ENCODE measurements around the gene MCUB. TPM values are rescaled to one million over a fixed set of nuclear protein-coding genes. Genes with fewer than 3 reads are reported as not detected.

Gene MCUB
- total and polyA plus RNA-seq, 5 donors from 2014 or later, result 96.3 to 208 (median 191) TPM

DNA sequence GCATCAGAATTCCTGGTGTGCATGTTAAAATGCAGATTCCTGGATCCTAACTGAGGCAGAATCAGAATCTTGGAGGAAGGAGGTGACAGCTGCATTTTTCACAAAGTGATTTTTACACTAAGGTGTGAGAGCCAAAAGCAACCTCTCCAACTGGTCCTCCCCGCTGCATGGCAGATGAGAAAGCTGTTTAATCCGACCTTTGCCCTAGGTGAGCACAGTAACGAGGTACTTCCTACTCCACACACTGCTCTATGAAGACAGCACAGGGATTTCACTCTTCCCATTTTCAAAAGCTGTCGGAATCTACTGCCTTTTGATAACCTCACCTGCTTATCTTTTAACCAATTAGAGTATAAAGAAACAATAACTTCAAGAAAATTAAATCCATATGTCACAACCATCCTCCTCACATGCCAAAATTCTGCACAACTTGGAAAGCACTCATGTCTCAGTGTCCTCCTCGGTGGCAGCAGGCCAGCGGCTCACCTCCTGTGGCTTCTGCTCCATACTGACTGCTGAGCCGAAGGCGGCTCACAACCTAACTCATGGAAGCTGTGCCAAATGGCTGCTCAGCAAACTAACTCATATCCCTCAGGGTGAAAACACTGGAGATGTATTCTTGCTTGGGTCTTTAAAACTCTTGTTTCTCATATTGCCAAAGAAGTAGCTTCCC lies 139.6 kb downstream of the MCUB start:
- Mint-ChIP-seq H3K27ac (peak overlapping the region; percentile 42 to 84 (median 83)), H3K27me3 (no peaks in the 10 kb centered on the region), H3K4me3 (peak overlapping the region in 2 of 4 donors; percentile 43 to 58), H3K4me1 (peaks cover 30 to 69% (median 51%) of the 10 kb centered on the region in 4 donors), H3K36me3 (peaks cover 14% of the 10 kb centered on the region), H3K9me3 (no peaks in the 10 kb centered on the region)
- H3K4me3 ChIP-seq (ENCODE audit: low read depth, low read length), result no peak overlapping the region
- H3K27ac ChIP-seq (ENCODE audit: insufficient read depth, low read length, poor library complexity, severe bottlenecking), result no peak overlapping the region
- peaks cover 24% of the 10 kb centered on the region for H3K4me1 ChIP-seq (ENCODE audit: control insufficient read depth, insufficient read depth, low read length, poor library complexity, severe bottlenecking)
- DNase-seq (no peak), ATAC-seq (ENCODE audit: low read depth in 2 of 2) (no peak)
- no peaks in the 10 kb centered on the region for H3K9me3 ChIP-seq (ENCODE audit: control insufficient read depth in 2 of 2, low read length in 2 of 2)
- peaks cover 6% of the 10 kb centered on the region for H3K36me3 ChIP-seq (ENCODE audit: control insufficient read depth, insufficient read depth, low read length)
- H3K27me3 ChIP-seq (ENCODE audit: control insufficient read depth, insufficient read depth, low read length), result no peaks in the 10 kb centered on the region

DNA sequence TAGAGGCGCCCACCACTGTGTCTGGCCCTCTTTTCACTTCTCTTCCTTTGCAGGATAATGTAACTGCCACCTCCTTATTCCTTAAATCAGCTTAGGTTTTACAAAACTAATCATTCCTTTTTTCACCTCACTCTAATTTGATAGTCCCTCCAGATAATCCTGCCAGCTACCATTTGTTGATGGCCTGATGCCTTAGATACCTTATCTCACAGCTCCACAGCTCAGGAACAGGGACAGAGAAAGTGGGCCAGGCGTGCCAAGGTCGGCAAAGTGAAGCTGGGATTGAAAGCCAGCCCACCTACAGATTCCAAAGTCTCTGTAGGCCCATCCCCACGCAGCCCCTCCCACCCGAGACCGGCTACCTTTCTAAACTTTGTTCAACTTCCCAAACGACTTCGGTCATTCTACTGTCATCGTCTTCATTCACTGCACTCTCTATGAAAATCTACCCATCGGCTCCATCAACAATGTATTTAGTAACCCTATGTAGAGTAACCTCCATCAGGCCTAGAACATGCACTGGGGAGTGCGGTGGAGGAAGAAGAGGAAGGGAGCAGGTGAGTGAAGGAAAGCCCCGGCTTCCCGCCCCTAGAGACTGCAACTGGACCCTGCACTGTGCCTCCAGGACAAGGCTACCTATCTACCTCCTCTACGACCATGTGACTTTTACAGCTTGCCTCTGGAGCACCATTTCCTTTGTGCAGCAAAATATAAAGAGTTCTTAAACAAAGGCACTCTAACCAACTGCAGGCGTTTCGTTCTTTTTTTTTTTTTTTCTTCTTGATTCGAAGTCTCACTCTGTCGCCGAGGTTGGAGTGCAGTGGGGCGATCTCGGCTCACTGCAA lies 141.7 kb downstream of the MCUB start:
- Mint-ChIP-seq H3K27ac (peak overlapping the region; percentile 87 to 94 (median 93)), H3K4me1 (peaks cover 34 to 66% (median 49%) of the 10 kb centered on the region in 4 donors), H3K9me3 (no peaks in the 10 kb centered on the region), H3K4me3 (peak overlapping the region; percentile 91 to 98 (median 94)), H3K27me3 (no peaks in the 10 kb centered on the region), H3K36me3 (peaks cover 7% of the 10 kb centered on the region)
- Histone ChIP-seq H3K4me3 (ENCODE audit: low read depth, low read length) (peak overlapping the region; percentile 83), H3K9me3 (ENCODE audit: control insufficient read depth in 2 of 2, low read length in 2 of 2) (no peaks in the 10 kb centered on the region), H3K27me3 (ENCODE audit: control insufficient read depth, insufficient read depth, low read length) (no peaks in the 10 kb centered on the region), H3K36me3 (ENCODE audit: control insufficient read depth, insufficient read depth, low read length) (no peaks in the 10 kb centered on the region), H3K4me1 (ENCODE audit: control insufficient read depth, insufficient read depth, low read length, poor library complexity, severe bottlenecking) (peaks cover 24% of the 10 kb centered on the region), H3K27ac (ENCODE audit: insufficient read depth, low read length, poor library complexity, severe bottlenecking) (peak overlapping the region; percentile 76)
- DNase-seq, result peak in 2 of 3 donors; percentile 21 to 57
- ATAC-seq (ENCODE audit: low read depth in 2 of 2), result no peak

DNA sequence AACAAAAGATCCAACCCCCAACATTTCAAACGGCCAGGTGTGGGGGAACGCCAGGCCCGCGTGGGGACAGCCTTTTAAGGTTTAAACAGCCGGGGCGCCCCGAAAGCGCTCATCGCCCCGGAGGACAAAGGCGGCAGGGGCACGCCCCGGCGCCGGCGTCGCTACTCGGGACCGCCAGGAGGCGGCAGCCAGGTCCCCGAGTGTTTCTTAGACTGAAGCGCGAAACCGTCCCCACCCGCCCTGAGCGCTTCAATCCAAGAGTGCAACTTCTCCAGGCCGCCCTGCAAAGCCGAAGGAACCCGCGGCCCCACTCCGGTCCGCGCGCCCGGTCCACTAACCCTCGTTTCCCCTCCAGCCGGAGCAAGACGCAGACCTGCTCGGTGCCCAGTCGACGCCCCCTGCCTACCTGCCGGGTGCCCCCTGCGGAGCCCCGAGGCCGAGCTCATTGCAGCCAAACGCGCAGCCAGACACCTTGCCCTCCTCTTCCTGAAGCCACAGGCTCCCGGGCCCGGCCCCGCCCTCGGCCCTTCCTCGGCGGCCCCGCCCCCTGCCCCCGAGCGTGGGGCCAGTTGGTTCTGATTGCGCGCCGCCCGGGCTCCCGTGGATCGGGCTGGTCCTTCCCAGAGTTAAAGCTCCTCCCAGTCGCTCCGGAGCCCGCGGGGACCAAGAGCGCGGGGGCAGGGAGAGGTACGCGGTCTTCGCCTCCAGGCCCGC lies 143.1 kb downstream of the MCUB start, which contains the start of gene CASP6:
Gene CASP6 (minus strand): TSS at position 496 of the 714 bp plus-strand sequence. CDS start 50 bp downstream, at position 446.
- H3K4me3 Mint-ChIP-seq, result peak within 1 kb of the TSS; percentile 91 to 98 (median 94)

DNA sequence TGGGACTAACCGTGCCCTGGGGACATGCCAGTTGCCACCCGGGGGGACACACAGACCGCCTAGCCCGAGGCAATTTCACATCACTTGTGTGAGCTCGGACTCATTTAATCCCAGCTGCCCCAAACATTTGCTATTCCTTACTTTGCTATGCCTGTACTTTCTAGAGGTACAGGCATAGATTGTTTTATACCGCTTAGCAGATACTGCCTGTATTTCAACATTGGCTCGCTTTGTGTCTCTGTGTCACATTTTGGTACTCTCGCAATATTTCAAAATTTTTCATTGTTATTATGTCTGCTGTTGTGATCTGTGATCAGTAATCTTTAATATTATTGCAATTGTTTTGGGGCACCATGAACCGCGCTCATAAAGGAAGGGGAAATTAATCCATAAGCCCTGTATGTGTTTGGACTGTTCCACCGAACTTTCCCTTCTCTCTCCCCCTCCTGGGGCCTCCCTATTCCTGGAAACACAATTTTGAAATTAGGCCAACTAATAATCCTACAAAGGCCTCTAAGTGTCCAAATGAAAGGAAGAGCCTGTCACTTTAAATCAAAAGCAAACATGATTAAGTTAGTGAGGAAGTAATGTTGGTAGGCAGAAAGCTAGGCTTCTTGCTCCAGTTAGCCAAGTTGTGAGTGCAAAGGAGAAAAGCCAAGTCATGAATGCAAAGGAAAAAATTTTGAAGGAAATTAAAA lies 143.8 kb downstream of the MCUB start:
- Histone ChIP-seq H3K36me3 (ENCODE audit: control insufficient read depth, insufficient read depth, low read length) (no peaks in the 10 kb centered on the region), H3K27me3 (ENCODE audit: control insufficient read depth, insufficient read depth, low read length) (no peaks in the 10 kb centered on the region), H3K27ac (ENCODE audit: insufficient read depth, low read length, poor library complexity, severe bottlenecking) (peak overlapping the region; percentile 76), H3K9me3 (ENCODE audit: control insufficient read depth in 2 of 2, low read length in 2 of 2) (no peaks in the 10 kb centered on the region), H3K4me3 (ENCODE audit: low read depth, low read length) (peak overlapping the region; percentile 68), H3K4me1 (ENCODE audit: control insufficient read depth, insufficient read depth, low read length, poor library complexity, severe bottlenecking) (peaks cover 24% of the 10 kb centered on the region)
- peak overlapping the region; percentile 91 to 98 (median 94) for H3K4me3 Mint-ChIP-seq
- ATAC-seq (ENCODE audit: low read depth in 2 of 2) (no peak), DNase-seq (peak in 1 of 3 donors; percentile 16)
- peak overlapping the region; percentile 54 to 94 (median 89) for H3K27ac Mint-ChIP-seq
- no peaks in the 10 kb centered on the region for H3K9me3 Mint-ChIP-seq
- H3K4me1 Mint-ChIP-seq, result peaks cover 29 to 51% (median 37%) of the 10 kb centered on the region in 4 donors
- H3K36me3 Mint-ChIP-seq, result peaks cover 4% of the 10 kb centered on the region
- no peaks in the 10 kb centered on the region for H3K27me3 Mint-ChIP-seq

More for the DNA sequence above, 143.1 kb downstream of the MCUB start, which contains the start of gene CASP6:
- Histone ChIP-seq H3K4me1 (ENCODE audit: control insufficient read depth, insufficient read depth, low read length, poor library complexity, severe bottlenecking) (peaks cover 24% of the 10 kb centered on the region), H3K27ac (ENCODE audit: insufficient read depth, low read length, poor library complexity, severe bottlenecking) (peak within 1 kb of the TSS; percentile 76), H3K36me3 (ENCODE audit: control insufficient read depth, insufficient read depth, low read length) (no peaks in the 10 kb centered on the region), H3K27me3 (ENCODE audit: control insufficient read depth, insufficient read depth, low read length) (no peaks in the 10 kb centered on the region), H3K4me3 (ENCODE audit: low read depth, low read length) (peak within 1 kb of the TSS; percentile 83), H3K9me3 (ENCODE audit: control insufficient read depth in 2 of 2, low read length in 2 of 2) (no peaks in the 10 kb centered on the region)
- Mint-ChIP-seq H3K36me3 (peaks cover under 1% of the 10 kb centered on the region), H3K9me3 (no peaks in the 10 kb centered on the region), H3K27me3 (no peaks in the 10 kb centered on the region), H3K4me1 (peaks cover 29 to 58% (median 43%) of the 10 kb centered on the region in 4 donors), H3K27ac (peak within 1 kb of the TSS; percentile 88 to 94 (median 93))
- DNase-seq, result peak; percentile 71 to 89 (median 76)
- peak; percentile 83 to 90 for ATAC-seq (ENCODE audit: low read depth in 2 of 2)

DNA sequence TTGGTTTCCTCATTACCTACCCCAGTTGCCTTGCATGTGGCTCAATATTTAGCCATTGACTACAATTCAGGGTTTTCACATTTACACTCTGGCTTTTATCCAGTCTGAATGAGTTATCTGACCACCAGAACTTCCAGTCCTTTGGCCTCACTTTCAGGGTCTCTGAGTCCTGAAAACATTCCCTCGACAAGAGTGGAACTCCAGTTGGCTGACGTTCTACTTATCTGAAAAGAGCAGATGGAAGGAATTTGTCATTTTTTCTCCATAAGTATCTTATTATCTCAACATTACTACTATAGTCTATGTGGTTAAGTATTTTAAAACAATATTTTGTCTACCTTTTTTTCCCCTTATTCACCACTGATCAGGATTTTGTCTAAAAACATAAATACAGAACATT lies 148.4 kb downstream of the MCUB start:
- DNase-seq, result no peak
- H3K27me3 Mint-ChIP-seq, result no peaks in the 10 kb centered on the region
- no peak for ATAC-seq (ENCODE audit: low read depth in 2 of 2)
- H3K27ac Mint-ChIP-seq, result no peak overlapping the region
- peaks cover 5 to 11% (median 8%) of the 10 kb centered on the region in 4 donors for H3K4me1 Mint-ChIP-seq
- Histone ChIP-seq H3K4me1 (ENCODE audit: control insufficient read depth, insufficient read depth, low read length, poor library complexity, severe bottlenecking) (peaks cover 7% of the 10 kb centered on the region), H3K4me3 (ENCODE audit: low read depth, low read length) (no peak overlapping the region), H3K9me3 (ENCODE audit: control insufficient read depth in 2 of 2, low read length in 2 of 2) (no peaks in the 10 kb centered on the region), H3K27ac (ENCODE audit: insufficient read depth, low read length, poor library complexity, severe bottlenecking) (no peak overlapping the region), H3K27me3 (ENCODE audit: control insufficient read depth, insufficient read depth, low read length) (no peaks in the 10 kb centered on the region), H3K36me3 (ENCODE audit: control insufficient read depth, insufficient read depth, low read length) (peaks cover 4% of the 10 kb centered on the region)
- no peak overlapping the region for H3K4me3 Mint-ChIP-seq
- no peaks in the 10 kb centered on the region for H3K9me3 Mint-ChIP-seq
- H3K36me3 Mint-ChIP-seq, result peaks cover 9% of the 10 kb centered on the region

DNA sequence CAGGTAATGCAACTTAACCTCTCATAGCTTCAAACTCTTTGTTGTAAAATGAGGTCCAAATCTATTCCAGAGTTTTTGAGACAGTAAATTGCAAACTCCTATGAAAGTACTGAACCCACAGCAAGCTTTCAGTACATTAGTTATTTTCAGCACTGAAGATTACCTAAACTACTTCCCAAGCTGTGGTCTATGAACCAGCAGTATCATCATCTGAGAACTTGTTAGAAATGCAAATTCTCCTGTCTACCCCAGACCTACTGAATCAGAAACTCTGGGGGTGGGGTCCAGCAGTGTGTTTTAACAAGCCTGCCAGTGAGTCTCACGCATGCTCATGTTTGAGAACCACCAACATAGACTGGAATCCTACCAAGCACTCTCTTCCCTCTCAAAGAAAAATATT lies 148.9 kb downstream of the MCUB start:
- no peak for DNase-seq
- no peak overlapping the region for H3K4me3 ChIP-seq (ENCODE audit: low read depth, low read length)
- H3K36me3 Mint-ChIP-seq, result peaks cover 9% of the 10 kb centered on the region
- H3K27ac Mint-ChIP-seq, result no peak overlapping the region
- no peaks in the 10 kb centered on the region for H3K9me3 ChIP-seq (ENCODE audit: control insufficient read depth in 2 of 2, low read length in 2 of 2)
- no peak overlapping the region for H3K4me3 Mint-ChIP-seq
- no peaks in the 10 kb centered on the region for H3K27me3 ChIP-seq (ENCODE audit: control insufficient read depth, insufficient read depth, low read length)
- no peak for ATAC-seq (ENCODE audit: low read depth in 2 of 2)
- H3K27me3 Mint-ChIP-seq, result no peaks in the 10 kb centered on the region
- H3K4me1 Mint-ChIP-seq, result peaks cover 1 to 5% (median 4%) of the 10 kb centered on the region in 4 donors
- H3K9me3 Mint-ChIP-seq, result no peaks in the 10 kb centered on the region
- H3K4me1 ChIP-seq (ENCODE audit: control insufficient read depth, insufficient read depth, low read length, poor library complexity, severe bottlenecking), result peaks cover 2% of the 10 kb centered on the region
- H3K36me3 ChIP-seq (ENCODE audit: control insufficient read depth, insufficient read depth, low read length), result peaks cover 4% of the 10 kb centered on the region
- no peak overlapping the region for H3K27ac ChIP-seq (ENCODE audit: insufficient read depth, low read length, poor library complexity, severe bottlenecking)

DNA sequence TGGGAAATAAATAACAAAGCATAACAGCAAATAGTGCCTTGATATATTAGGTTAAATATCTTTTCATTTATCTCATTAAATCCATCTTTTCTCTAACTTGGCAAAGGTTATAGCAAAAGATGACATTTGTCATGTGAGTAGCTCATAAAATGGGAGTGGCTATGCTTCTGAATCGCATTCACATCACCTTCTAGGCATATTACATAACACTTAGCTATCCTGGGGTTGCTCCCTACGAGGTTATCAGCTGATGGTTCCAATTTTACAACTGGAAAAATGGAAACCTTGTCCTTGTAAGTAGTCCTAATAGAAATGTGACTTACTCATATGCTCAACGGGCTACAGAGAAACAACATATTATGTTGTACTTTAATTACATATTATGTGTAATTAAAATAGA lies 153.5 kb downstream of the MCUB start:
- Mint-ChIP-seq H3K4me3 (no peak overlapping the region), H3K9me3 (no peaks in the 10 kb centered on the region), H3K27me3 (no peaks in the 10 kb centered on the region), H3K27ac (no peak overlapping the region), H3K4me1 (peaks cover 6 to 9% (median 8%) of the 10 kb centered on the region in 4 donors), H3K36me3 (peaks cover 32% of the 10 kb centered on the region)
- Histone ChIP-seq H3K27ac (ENCODE audit: insufficient read depth, low read length, poor library complexity, severe bottlenecking) (no peak overlapping the region), H3K36me3 (ENCODE audit: control insufficient read depth, insufficient read depth, low read length) (peaks cover 21% of the 10 kb centered on the region), H3K27me3 (ENCODE audit: control insufficient read depth, insufficient read depth, low read length) (no peaks in the 10 kb centered on the region), H3K4me3 (ENCODE audit: low read depth, low read length) (no peak overlapping the region), H3K4me1 (ENCODE audit: control insufficient read depth, insufficient read depth, low read length, poor library complexity, severe bottlenecking) (no peaks in the 10 kb centered on the region), H3K9me3 (ENCODE audit: control insufficient read depth in 2 of 2, low read length in 2 of 2) (no peaks in the 10 kb centered on the region)
- ATAC-seq (ENCODE audit: low read depth in 2 of 2) (no peak), DNase-seq (no peak)
